Ascending aorta (tissue), 2 donors: ENCODE data around the gene PPP6C. TPM values are rescaled to one million over a fixed set of nuclear protein-coding genes. Genes with fewer than 3 reads are reported as not detected.

ENCODE experiments used
- DNase-seq, 2 donors: peaks; one replicate each; pipeline ENCODE4 v3.0.0-alpha.2; 2019; ENCODE audit warnings: low spot score in 2 of 2
- H3K27ac ChIP-seq, 2 donors: fragments of 200-600 bp; sonication (generic); one replicate each; pipeline ENCODE4 v1.5.1; 2016 to 2017; ENCODE audit warnings: mild to moderate bottlenecking in 1 of 2
- H3K27me3 ChIP-seq: fragments of 200-600 bp; sonication (generic); one replicate; pipeline ENCODE4 v1.5.1; 2017
- H3K36me3 ChIP-seq, 2 donors: fragments of 200-600 bp; sonication (generic); one replicate each; pipeline ENCODE4 v1.5.1; 2016
- H3K4me1 ChIP-seq, 2 donors: fragments of 200-600 bp; sonication (generic); one replicate each; pipeline ENCODE4 v1.5.1; 2016 to 2017; ENCODE audit warnings: mild to moderate bottlenecking in 1 of 2
- H3K4me3 ChIP-seq, 2 donors: fragments of 200-600 bp; sonication (generic); one replicate each; pipeline ENCODE4 v1.5.1; 2016 to 2017; ENCODE audit warnings: mild to moderate bottlenecking in 1 of 2
- H3K9me3 ChIP-seq, 2 donors: fragments of 200-600 bp; sonication (generic); one replicate each; pipeline ENCODE4 v1.5.1; 2016
- intact Hi-C: fragments of 100-400 bp; cut with DNase I; formaldehyde crosslinking; loops from one replicate; pipeline ENCODE4 v1.15.1; 2023
- total RNA-seq: library from RNA; depleted of rRNA; stranded (reverse); fragments of >200 nt; gene quantifications from one replicate; pipeline ENCODE4 v1.1.0, GENCODE V29; 2016
- TF ChIP-seq, protein P1 (sequence below), 3 experiments: fragments of 200-600 bp in 2 of 3; fragments of 450-650 bp in 1 of 3; sonication (generic) in 2 of 3; IDR thresholded peaks; one replicate each; pipeline ENCODE4 v1.5.1; 2016 to 2019; ENCODE audit warnings: antibody characterized with exemption in 3 of 3, mild to moderate bottlenecking in 1 of 3, moderate library complexity in 1 of 3

Gene PPP6C
- total RNA-seq, 1 donor from 2014 or later: 33.8 TPM

GRCh38 chr9:125161284-125161918, 28.2 kb downstream of the PPP6C start:
- intact Hi-C loops: no loop called here
- Histone ChIP-seq H3K4me1 (peaks cover 0 to 32% of the 10 kb centered on the region in 2 donors), H3K4me3 (no peak overlapping the region), H3K27ac (peak overlapping the region; percentile 36 to 56), H3K36me3 (peaks cover 7 to 10% of the 10 kb centered on the region in 2 donors), H3K27me3 (no peaks in the 10 kb centered on the region), H3K9me3 (no peaks in the 10 kb centered on the region)
- TF ChIP-seq, protein P1, sequence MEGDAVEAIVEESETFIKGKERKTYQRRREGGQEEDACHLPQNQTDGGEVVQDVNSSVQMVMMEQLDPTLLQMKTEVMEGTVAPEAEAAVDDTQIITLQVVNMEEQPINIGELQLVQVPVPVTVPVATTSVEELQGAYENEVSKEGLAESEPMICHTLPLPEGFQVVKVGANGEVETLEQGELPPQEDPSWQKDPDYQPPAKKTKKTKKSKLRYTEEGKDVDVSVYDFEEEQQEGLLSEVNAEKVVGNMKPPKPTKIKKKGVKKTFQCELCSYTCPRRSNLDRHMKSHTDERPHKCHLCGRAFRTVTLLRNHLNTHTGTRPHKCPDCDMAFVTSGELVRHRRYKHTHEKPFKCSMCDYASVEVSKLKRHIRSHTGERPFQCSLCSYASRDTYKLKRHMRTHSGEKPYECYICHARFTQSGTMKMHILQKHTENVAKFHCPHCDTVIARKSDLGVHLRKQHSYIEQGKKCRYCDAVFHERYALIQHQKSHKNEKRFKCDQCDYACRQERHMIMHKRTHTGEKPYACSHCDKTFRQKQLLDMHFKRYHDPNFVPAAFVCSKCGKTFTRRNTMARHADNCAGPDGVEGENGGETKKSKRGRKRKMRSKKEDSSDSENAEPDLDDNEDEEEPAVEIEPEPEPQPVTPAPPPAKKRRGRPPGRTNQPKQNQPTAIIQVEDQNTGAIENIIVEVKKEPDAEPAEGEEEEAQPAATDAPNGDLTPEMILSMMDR (IDR thresholded peaks at IDR 0.05): no peak
- DNase-seq: no peak

- no peaks in the 10 kb centered on the region for H3K9me3 ChIP-seq
- no peak overlapping the region for H3K4me3 ChIP-seq
- peak overlapping the region; percentile 36 to 56 for H3K27ac ChIP-seq
- no peak for DNase-seq
- intact Hi-C loops: no loop called here
- H3K4me1 ChIP-seq: peaks cover 0 to 28% of the 10 kb centered on the region in 2 donors
- no peaks in the 10 kb centered on the region for H3K27me3 ChIP-seq
- H3K36me3 ChIP-seq: peaks cover 7 to 10% of the 10 kb centered on the region in 2 donors
- TF ChIP-seq, protein P1 (IDR thresholded peaks at IDR 0.05): no peak
Measured at GRCh38 chr9:125160750-125161149, 28.9 kb downstream of the PPP6C start.

- no peaks in the 10 kb centered on the region for H3K27me3 ChIP-seq
- peaks cover 33 to 45% of the 10 kb centered on the region in 2 donors for H3K36me3 ChIP-seq
- no peak overlapping the region for H3K4me3 ChIP-seq
- intact Hi-C loops: no loop called here
- H3K27ac ChIP-seq: no peak overlapping the region
- no peak for DNase-seq
- H3K4me1 ChIP-seq: peaks cover 0 to 13% of the 10 kb centered on the region in 2 donors
- TF ChIP-seq, protein P1 (IDR thresholded peaks at IDR 0.05): no peak
- no peaks in the 10 kb centered on the region for H3K9me3 ChIP-seq
Measured at GRCh38 chr9:125156551-125156950, 33.1 kb downstream of the PPP6C start.

DNA sequence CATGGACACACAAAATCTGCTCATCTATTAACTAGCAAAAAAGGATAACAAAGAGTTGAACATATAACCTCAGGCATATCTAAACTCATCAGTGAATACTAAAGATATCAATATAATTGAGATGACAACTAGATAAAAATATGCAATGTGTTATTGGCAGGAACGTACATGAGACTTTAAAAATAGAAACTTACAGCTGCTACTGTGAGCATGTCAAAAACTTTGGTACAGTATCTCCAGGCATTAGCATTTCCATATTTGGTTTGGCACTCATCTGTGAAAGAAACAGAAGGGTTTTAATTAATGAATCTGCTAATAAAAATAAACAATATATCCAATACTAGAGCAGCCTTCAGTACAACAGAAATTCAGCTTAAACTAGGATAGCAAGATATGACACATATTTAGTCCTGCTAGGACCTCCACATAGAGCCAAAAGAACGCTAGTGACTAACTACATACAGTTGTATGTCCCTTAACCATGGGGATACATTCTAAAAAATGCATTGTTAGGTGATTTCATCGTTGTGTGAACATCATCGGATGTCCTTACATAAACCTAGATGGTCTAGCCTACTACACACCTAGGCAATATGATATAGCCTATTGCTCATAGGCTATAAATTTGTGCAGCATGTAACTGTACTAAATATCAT, 35.8 kb downstream of the PPP6C start:
- no peak overlapping the region for H3K27ac ChIP-seq
- no peaks in the 10 kb centered on the region for H3K27me3 ChIP-seq
- TF ChIP-seq, protein P1 (IDR thresholded peaks at IDR 0.05): no peak
- intact Hi-C loops: no loop called here
- H3K9me3 ChIP-seq: no peaks in the 10 kb centered on the region
- H3K36me3 ChIP-seq: peaks cover 41 to 66% of the 10 kb centered on the region in 2 donors
- no peak for DNase-seq
- no peak overlapping the region for H3K4me3 ChIP-seq
- H3K4me1 ChIP-seq: no peaks in the 10 kb centered on the region

DNA sequence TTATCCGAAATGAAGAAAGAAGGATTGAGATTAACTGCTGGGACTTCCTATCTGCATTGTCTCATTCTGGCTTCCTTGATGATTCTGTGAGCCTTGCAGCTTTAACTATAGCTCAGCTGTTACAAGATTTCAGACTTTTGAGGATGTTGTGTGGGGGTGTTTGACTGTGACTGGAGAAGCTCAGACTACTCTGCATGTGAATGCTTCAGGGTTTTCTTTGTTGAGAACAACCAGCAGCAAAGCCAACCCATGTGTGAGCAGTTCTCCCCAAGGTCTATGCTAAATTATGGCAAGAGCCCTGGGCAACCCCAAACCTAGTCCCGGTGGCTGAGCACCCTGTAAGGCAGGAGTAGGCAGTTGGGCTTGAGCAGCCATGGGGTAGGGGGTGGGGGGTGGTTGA, 37.9 kb downstream of the PPP6C start:
- DNase-seq: no peak
- H3K4me3 ChIP-seq: no peak overlapping the region
- H3K4me1 ChIP-seq: no peaks in the 10 kb centered on the region
- no peaks in the 10 kb centered on the region for H3K27me3 ChIP-seq
- H3K27ac ChIP-seq: no peak overlapping the region
- intact Hi-C loops: no loop called here
- TF ChIP-seq, protein P1 (IDR thresholded peaks at IDR 0.05): no peak
- H3K9me3 ChIP-seq: no peaks in the 10 kb centered on the region
- H3K36me3 ChIP-seq: peaks cover 32 to 59% of the 10 kb centered on the region in 2 donors
